Activated T-cell treated with anti-CD3 and anti-CD28 coated beads, Interleukin-2, amount 50 U/mL, for 4 hours (primary cell): ENCODE measurements around the gene CIP2A. TPM values are rescaled to one million over a fixed set of nuclear protein-coding genes. Genes with fewer than 3 reads are reported as not detected.
"Not testable (repeated sequence)": the region's sequence is repeated elsewhere in the genome, so short reads cannot be mapped to it uniquely, and the experiment has no call there.

ENCODE experiments used
- ATAC-seq, 2 donors: fragments of 200-7000 bp; cut with Tn5 transposase; one replicate each; pipeline ENCODE4 v1.10.0; 2021
- DNase-seq: peaks from one replicate; pipeline ENCODE4 v3.0.0-alpha.2; 2020
- H3K27me3 Mint-ChIP-seq: one replicate; pipeline ENCODE4 v1.8.0; 2021; ENCODE audit warnings: low read depth, mixed read lengths
- H3K36me3 Mint-ChIP-seq: one replicate; pipeline ENCODE4 v1.8.0; 2022; ENCODE audit warnings: mixed read lengths; ENCODE audit not compliant: insufficient read depth
- H3K4me1 Mint-ChIP-seq: one replicate; pipeline ENCODE4 v1.8.0; 2021; ENCODE audit warnings: low read depth, mixed read lengths
- H3K4me3 Mint-ChIP-seq: one replicate; pipeline ENCODE4 v1.8.0; 2021; ENCODE audit warnings: mild to moderate bottlenecking, moderate library complexity, mixed read lengths
- H3K9me3 Mint-ChIP-seq: one replicate; pipeline ENCODE4 v1.8.0; 2021; ENCODE audit warnings: mixed read lengths
- total RNA-seq, 3 donors: library from RNA; stranded (reverse); gene quantifications; one replicate each; pipeline ENCODE4 v1.2.1, GENCODE V29; 2021

Gene CIP2A
- total RNA-seq, result 10 to 100 TPM; 15.4 to 20.3 (median 15.7) TPM

- Mint-ChIP-seq H3K4me3 (peak within 1 kb of the TSS; percentile 96), H3K9me3 (no peaks in the 10 kb centered on the region), H3K27me3 (no peaks in the 10 kb centered on the region), H3K36me3 (no peaks in the 10 kb centered on the region), H3K4me1 (peaks cover 32% of the 10 kb centered on the region)
- DNase-seq (peak; percentile 68), ATAC-seq (peak; percentile 91 to 92)
These were observed at the start of gene CIP2A, which contains the start of gene DZIP3 for GRCh38 chr3:108589081-108589997. Gene CIP2A, minus strand, starts transcription at chr3:108589438. Its CDS starts 63 bp downstream, at chr3:108589375. Gene DZIP3, plus strand, starts transcription at chr3:108589722. Its CDS starts 15,685 bp downstream, at chr3:108605407.

- DNase-seq, result no peak
- peaks cover 16% of the 10 kb centered on the region for H3K36me3 Mint-ChIP-seq
- no peak overlapping the region for H3K4me3 Mint-ChIP-seq
- no peak for ATAC-seq
- peaks cover under 1% of the 10 kb centered on the region for H3K4me1 Mint-ChIP-seq
- no peaks in the 10 kb centered on the region for H3K27me3 Mint-ChIP-seq
- H3K9me3 Mint-ChIP-seq, result no peaks in the 10 kb centered on the region
These were observed 40.7 kb upstream of the CIP2A start for GRCh38 chr3:108629974-108630373.

GRCh38 chr3:108623504-108623903 is 34.3 kb upstream of the CIP2A start:
- H3K4me1 Mint-ChIP-seq, result peaks cover 2% of the 10 kb centered on the region
- DNase-seq, result no peak
- no peak overlapping the region for H3K4me3 Mint-ChIP-seq
- H3K36me3 Mint-ChIP-seq, result peaks cover 27% of the 10 kb centered on the region
- H3K9me3 Mint-ChIP-seq, result peaks cover 6% of the 10 kb centered on the region
- H3K27me3 Mint-ChIP-seq, result no peaks in the 10 kb centered on the region
- no peak for ATAC-seq

DNA sequence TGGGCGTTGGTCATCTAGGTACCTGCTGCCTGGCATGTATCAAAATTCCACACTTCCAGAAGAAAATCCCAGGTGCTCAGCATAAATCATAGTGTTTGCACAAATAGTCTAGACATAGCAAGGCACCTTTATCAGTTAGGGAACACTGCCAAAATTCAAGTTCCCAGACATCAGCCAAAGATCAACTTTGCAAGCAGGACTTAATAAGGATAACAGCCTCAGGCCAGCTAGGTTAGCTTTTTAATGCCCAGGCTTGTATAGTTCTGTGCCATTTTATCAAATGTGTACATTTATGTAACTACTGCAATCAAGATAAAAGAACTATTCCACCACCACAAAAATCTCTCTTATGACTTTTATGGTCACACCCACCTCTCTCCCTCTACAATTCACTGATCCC is 31.0 kb upstream of the CIP2A start:
- DNase-seq (no peak), ATAC-seq (no peak)
- Mint-ChIP-seq H3K4me1 (peaks cover 2% of the 10 kb centered on the region), H3K4me3 (no peak overlapping the region), H3K36me3 (peaks cover 27% of the 10 kb centered on the region), H3K9me3 (peaks cover 6% of the 10 kb centered on the region), H3K27me3 (no peaks in the 10 kb centered on the region)

DNA sequence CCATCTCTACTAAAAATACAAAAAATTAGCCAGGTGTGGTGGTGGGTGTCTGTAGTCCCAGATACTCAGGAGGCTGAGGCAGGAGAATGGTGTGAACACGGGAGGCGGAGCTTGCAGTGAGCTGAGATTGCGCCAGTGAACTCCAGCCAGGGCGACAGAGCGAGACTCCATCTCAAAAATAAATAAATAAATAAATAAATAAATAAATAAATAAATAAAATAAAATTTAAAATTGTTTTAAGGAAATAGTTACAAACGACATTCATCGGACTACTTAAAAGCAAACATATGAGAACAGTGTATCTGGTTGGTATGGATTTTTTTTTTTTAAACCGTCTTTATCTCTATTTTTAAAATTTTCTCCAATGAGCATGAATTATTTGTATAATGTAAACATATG is 26.9 kb upstream of the CIP2A start:
- peaks cover 18% of the 10 kb centered on the region for H3K36me3 Mint-ChIP-seq
- DNase-seq, H3K9me3 Mint-ChIP-seq, H3K4me3 Mint-ChIP-seq, ATAC-seq, H3K27me3 Mint-ChIP-seq, H3K4me1 Mint-ChIP-seq: not testable (repeated sequence)

GRCh38 chr3:108610651-108611050 is 21.4 kb upstream of the CIP2A start:
- H3K27me3 Mint-ChIP-seq, result no peaks in the 10 kb centered on the region
- H3K36me3 Mint-ChIP-seq, result peaks cover 22% of the 10 kb centered on the region
- ATAC-seq, result no peak
- peaks cover 8% of the 10 kb centered on the region for H3K4me1 Mint-ChIP-seq
- H3K4me3 Mint-ChIP-seq, result no peak overlapping the region
- no peak for DNase-seq
- no peaks in the 10 kb centered on the region for H3K9me3 Mint-ChIP-seq

DNA sequence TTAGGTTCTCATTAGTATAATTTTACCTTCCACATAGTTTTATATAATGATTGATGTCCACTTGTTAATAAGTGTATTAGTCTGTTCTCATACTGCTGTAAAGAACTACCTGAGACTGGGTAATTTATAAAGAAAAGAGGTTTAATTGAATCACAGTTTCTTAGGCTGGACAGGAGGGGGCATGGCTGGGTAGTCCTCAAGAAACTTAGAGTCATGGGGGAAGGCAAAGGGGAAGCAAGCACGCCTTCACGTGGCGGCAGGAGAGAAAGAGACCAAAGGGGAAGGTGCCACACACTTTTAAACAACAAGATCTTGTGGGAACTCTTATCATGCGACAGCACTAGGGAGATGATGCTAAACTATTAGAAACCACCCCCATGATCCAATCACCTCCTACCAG is 19.5 kb upstream of the CIP2A start:
- Mint-ChIP-seq H3K4me3 (no peak overlapping the region), H3K27me3 (no peaks in the 10 kb centered on the region), H3K36me3 (peaks cover 16% of the 10 kb centered on the region), H3K4me1 (peaks cover 27% of the 10 kb centered on the region), H3K9me3 (no peaks in the 10 kb centered on the region)
- ATAC-seq (no peak), DNase-seq (no peak)

DNA sequence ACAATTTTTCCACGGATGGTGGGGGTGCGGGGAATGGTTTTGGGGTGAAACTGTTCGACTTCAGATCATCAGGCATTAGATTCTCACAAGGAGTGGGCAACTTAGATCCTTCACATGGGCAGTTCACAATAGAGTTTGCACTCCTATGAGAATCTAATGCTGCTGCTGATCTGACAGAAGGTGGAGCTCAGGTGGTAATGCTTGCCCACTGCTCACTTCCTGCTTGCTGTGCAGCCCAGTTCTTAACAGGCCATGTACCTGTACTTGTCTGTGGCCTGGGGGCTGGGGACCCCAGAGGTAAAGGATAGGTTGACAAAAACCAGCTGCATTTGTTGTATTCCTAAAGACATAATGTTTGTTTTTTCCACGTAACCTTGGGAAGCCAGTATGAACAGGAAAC is 16.3 kb upstream of the CIP2A start:
- peaks cover 13% of the 10 kb centered on the region for H3K36me3 Mint-ChIP-seq
- ATAC-seq (no peak), DNase-seq (no peak)
- peaks cover 50% of the 10 kb centered on the region for H3K4me1 Mint-ChIP-seq
- H3K27me3 Mint-ChIP-seq, result no peaks in the 10 kb centered on the region
- H3K9me3 Mint-ChIP-seq, result no peaks in the 10 kb centered on the region
- H3K4me3 Mint-ChIP-seq, result no peak overlapping the region

DNA sequence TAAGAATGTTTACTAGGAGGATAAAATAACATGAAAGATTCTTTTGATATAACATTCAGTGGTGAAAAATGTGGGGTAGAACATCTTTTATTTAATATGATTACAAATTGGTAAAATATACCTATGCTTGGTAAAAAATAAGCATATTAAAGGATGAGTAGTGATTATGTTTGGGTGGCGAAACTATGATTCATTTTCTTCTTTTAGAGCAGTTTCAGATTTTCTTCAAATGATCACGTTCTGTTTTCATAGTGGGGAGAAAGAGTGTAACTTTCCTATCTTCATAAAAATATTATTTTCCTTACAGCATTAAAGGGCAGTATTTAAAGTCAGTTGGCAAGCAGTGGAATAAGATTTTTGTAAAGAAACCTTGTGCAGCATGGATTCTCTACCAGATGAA is 15.8 kb upstream of the CIP2A start:
- Mint-ChIP-seq H3K4me1 (peaks cover 50% of the 10 kb centered on the region), H3K4me3 (no peak overlapping the region), H3K36me3 (peaks cover 13% of the 10 kb centered on the region), H3K9me3 (no peaks in the 10 kb centered on the region), H3K27me3 (no peaks in the 10 kb centered on the region)
- peak; percentile 29 to 55 for ATAC-seq
- no peak for DNase-seq

- no peaks in the 10 kb centered on the region for H3K9me3 Mint-ChIP-seq
- no peaks in the 10 kb centered on the region for H3K27me3 Mint-ChIP-seq
- peaks cover 7% of the 10 kb centered on the region for H3K36me3 Mint-ChIP-seq
- ATAC-seq, result peak in 1 of 2 donors; percentile 17
- H3K4me3 Mint-ChIP-seq, result peak overlapping the region; percentile 77
- H3K4me1 Mint-ChIP-seq, result peaks cover 55% of the 10 kb centered on the region
- no peak for DNase-seq
These were observed 14.5 kb upstream of the CIP2A start for GRCh38 chr3:108603691-108604090.

GRCh38 chr3:108602935-108603294 is 13.7 kb upstream of the CIP2A start:
- peak overlapping the region; percentile 77 for H3K4me3 Mint-ChIP-seq
- H3K9me3 Mint-ChIP-seq, result no peaks in the 10 kb centered on the region
- peaks cover 55% of the 10 kb centered on the region for H3K4me1 Mint-ChIP-seq
- ATAC-seq (peak in 1 of 2 donors; percentile 9), DNase-seq (no peak)
- H3K27me3 Mint-ChIP-seq, result no peaks in the 10 kb centered on the region
- peaks cover 6% of the 10 kb centered on the region for H3K36me3 Mint-ChIP-seq

GRCh38 chr3:108602249-108602934 is 13.2 kb upstream of the CIP2A start:
- DNase-seq (peak; percentile 10), ATAC-seq (peak; percentile 56 to 65)
- peak overlapping the region; percentile 77 for H3K4me3 Mint-ChIP-seq
- no peaks in the 10 kb centered on the region for H3K9me3 Mint-ChIP-seq
- no peaks in the 10 kb centered on the region for H3K27me3 Mint-ChIP-seq
- H3K4me1 Mint-ChIP-seq, result peaks cover 56% of the 10 kb centered on the region
- peaks cover 2% of the 10 kb centered on the region for H3K36me3 Mint-ChIP-seq

DNA sequence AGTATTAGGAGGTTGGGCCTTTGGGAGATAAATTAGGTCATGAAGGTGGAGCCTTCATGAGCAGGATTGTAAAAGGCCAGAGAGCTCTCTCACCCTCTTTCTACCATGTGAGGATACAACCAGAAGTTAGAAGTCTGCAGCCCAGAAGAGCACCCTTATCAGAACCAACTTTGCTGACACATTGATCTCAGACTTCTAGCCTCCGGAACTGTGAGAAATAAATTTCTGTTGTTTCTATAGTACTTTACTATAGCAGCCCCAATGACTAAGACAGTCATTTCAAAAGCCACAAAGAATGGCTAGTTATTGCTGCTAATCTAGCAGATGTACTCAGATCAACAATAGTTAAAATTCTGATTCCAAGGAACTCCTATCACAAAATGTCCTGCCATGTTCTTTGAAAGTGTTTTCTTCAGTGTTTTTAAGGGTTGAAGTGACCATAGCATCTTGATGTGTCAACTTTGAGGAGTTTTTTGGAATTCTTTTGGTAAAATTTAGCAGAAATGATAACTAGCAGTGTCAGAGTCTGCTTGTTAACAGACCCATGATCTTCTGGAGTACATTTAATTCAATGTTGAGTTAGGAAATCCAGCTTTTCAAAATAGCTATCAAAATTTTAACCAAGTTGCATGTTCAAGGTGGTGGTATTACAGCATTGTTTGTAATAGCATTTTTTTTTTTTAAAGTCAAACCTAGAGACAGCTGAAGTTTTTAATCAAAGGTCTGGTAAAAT is 10.6 kb upstream of the CIP2A start:
- Mint-ChIP-seq H3K4me3 (no peak overlapping the region), H3K4me1 (peaks cover 50% of the 10 kb centered on the region)
- ATAC-seq, result peak; percentile 62 to 75

GRCh38 chr3:108598375-108598774 is 9.1 kb upstream of the CIP2A start:
- no peak for ATAC-seq
- DNase-seq, result no peak
- H3K4me1 Mint-ChIP-seq, result peaks cover 37% of the 10 kb centered on the region
- H3K27me3 Mint-ChIP-seq, result no peaks in the 10 kb centered on the region
- no peaks in the 10 kb centered on the region for H3K36me3 Mint-ChIP-seq
- no peak overlapping the region for H3K4me3 Mint-ChIP-seq
- H3K9me3 Mint-ChIP-seq, result no peaks in the 10 kb centered on the region

More for the DNA sequence above, 10.6 kb upstream of the CIP2A start:
- Mint-ChIP-seq H3K9me3 (no peaks in the 10 kb centered on the region), H3K27me3 (no peaks in the 10 kb centered on the region), H3K36me3 (no peaks in the 10 kb centered on the region)
- no peak for DNase-seq
